HUES64 (cell line): ENCODE data around the gene OPTC.

ENCODE experiments used
- H3K27ac ChIP-seq: 2 replicates; pipeline ENCODE4 v1.7.0; 2013; ENCODE audit warnings: low read depth, low read length, inconsistent platforms
- H3K27me3 ChIP-seq: 2 replicates; pipeline ENCODE4 v1.6.1; 2013; ENCODE audit warnings: mild to moderate bottlenecking, low read length; ENCODE audit not compliant: insufficient read depth
- H3K36me3 ChIP-seq: 2 replicates; pipeline ENCODE4 v1.6.1; 2013; ENCODE audit warnings: mild to moderate bottlenecking, low read length; ENCODE audit not compliant: insufficient read depth
- H3K4me1 ChIP-seq: 2 replicates; pipeline ENCODE4 v1.6.1; 2013; ENCODE audit warnings: mild to moderate bottlenecking, low read length, moderate library complexity; ENCODE audit not compliant: insufficient read depth
- H3K4me3 ChIP-seq: 2 replicates; pipeline ENCODE4 v1.5.1; 2013; ENCODE audit warnings: mild to moderate bottlenecking, low read length, moderate library complexity
- H3K9ac ChIP-seq: 2 replicates; pipeline ENCODE4 v1.6.1; 2013; ENCODE audit warnings: mild to moderate bottlenecking, low read depth, low read length
- H3K9me3 ChIP-seq: 2 replicates; pipeline ENCODE4 v1.6.1; 2013; ENCODE audit warnings: low read depth, low read length; ENCODE audit not compliant: insufficient read depth
- WGBS: fragments of 150-250, 120-280 bp; methylation state at CpG from one replicate; pipeline ENCODE4 v1.1.7; 2013; ENCODE audit warnings: missing lambda C conversion rate; 5-methylcytosine and 5-hydroxymethylcytosine counted together

OPTC gene

GRCh38 chr1:203506858-203507626 lies 13.1 kb downstream of the OPTC start:
- Histone ChIP-seq H3K4me3 (no peak overlapping the region), H3K4me1 (peaks cover 26% of the 10 kb centered on the region), H3K9me3 (no peaks in the 10 kb centered on the region), H3K27ac (no peak overlapping the region), H3K36me3 (no peaks in the 10 kb centered on the region), H3K27me3 (no peaks in the 10 kb centered on the region), H3K9ac (no peak overlapping the region)
- WGBS, result 70% methylated on average over 6 of the region's 6 CpGs

- H3K27ac ChIP-seq, result no peak overlapping the region
- no peak overlapping the region for H3K9ac ChIP-seq
- H3K4me3 ChIP-seq, result no peak overlapping the region
- H3K9me3 ChIP-seq, result no peaks in the 10 kb centered on the region
- WGBS, result 33% methylated on average over 1 of the region's 1 CpG
- peaks cover 5% of the 10 kb centered on the region; the same call in 1 of the 2 replicates for H3K27me3 ChIP-seq
- H3K4me1 ChIP-seq, result peaks cover 34% of the 10 kb centered on the region
- no peaks in the 10 kb centered on the region for H3K36me3 ChIP-seq
Observed at GRCh38 chr1:203507759-203508158, 13.8 kb downstream of the OPTC start.

DNA sequence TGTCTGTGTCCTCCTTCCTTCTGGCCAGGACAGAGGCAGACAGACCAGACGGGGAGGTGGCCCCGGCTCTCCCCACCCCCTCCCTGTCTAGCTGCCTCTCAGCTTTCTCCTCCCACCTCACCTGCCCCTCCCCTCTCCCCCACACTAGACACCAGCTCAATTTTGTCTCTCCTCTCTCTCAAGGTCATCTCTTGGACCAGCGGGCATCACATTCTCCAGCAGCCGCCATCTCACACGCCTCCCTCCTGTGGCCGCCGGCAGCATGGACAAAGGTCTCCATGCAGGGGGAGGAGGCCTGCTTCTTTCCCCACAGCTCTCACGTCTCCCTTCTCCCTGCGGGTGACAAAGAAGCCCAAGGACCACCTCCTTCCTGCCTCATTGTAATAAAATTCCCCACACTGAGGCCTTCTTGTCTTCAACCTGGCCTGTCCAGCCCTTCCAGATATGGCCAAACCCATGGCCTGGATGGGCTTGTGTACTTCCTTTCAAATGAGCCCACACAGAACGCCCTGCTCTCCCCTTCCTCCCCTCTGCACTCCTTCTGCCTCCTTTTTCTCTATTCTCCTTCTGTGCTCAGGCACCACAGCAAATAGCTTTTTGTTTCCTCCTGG lies 14.6 kb downstream of the OPTC start:
- H3K9ac ChIP-seq, result no peak overlapping the region
- no peaks in the 10 kb centered on the region for H3K36me3 ChIP-seq
- peaks cover 42% of the 10 kb centered on the region for H3K4me1 ChIP-seq
- no peak overlapping the region for H3K4me3 ChIP-seq
- H3K27me3 ChIP-seq, result peaks cover 13% of the 10 kb centered on the region; the same call in 1 of the 2 replicates
- H3K27ac ChIP-seq, result no peak overlapping the region
- WGBS, result 33% methylated on average over 10 of the region's 10 CpGs
- H3K9me3 ChIP-seq, result no peaks in the 10 kb centered on the region

DNA sequence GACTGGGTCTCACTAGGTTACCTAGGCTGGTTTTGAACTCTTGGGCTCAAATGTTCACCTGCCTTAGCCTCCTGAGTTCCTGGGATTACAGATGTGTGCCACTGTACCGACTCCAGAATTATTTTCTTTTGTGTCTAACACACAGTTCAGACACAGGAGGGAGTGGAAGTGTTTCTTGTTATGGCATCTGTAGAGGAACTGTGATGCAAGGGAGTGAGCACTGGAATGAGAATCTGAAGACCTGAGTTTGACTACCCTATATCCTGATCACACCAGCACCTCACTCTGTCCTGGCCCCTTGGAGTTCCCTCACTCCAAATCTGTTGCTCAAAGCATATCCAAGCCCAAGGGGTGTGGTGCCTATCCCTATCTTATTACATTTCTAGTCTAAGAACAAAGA lies 15.2 kb downstream of the OPTC start:
- Histone ChIP-seq H3K4me3 (no peak overlapping the region), H3K27ac (no peak overlapping the region), H3K9ac (no peak overlapping the region), H3K4me1 (peaks cover 47% of the 10 kb centered on the region), H3K36me3 (no peaks in the 10 kb centered on the region), H3K9me3 (no peaks in the 10 kb centered on the region), H3K27me3 (peaks cover 17% of the 10 kb centered on the region; the same call in 1 of the 2 replicates)
- WGBS, result 94% methylated on average over 1 of the region's 1 CpG

DNA sequence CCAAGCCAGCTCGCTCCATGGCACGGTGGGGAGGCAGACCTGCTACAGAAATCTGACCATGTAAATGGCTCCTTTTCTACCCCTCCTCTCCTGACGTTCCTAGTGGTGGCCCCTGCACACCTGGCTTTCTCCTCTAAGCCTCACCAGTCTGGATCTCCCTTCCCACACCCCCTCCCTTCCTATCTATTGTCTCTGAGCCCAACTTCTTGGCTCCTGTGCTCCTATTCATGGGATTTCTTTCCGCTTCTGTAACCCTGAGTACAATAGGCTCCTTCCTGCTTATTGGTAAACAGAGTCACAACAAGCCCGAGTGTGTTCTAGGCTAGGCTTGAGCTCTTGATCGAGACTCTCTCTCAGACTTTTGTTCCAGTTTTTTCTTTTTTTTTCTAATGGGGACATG lies 17.6 kb downstream of the OPTC start:
- Histone ChIP-seq H3K36me3 (no peaks in the 10 kb centered on the region), H3K27ac (no peak overlapping the region), H3K27me3 (peaks cover 36% of the 10 kb centered on the region), H3K9me3 (no peaks in the 10 kb centered on the region), H3K4me3 (no peak overlapping the region), H3K4me1 (peaks cover 58% of the 10 kb centered on the region), H3K9ac (no peak overlapping the region)
- WGBS, result 84% methylated on average over 6 of the region's 6 CpGs

DNA sequence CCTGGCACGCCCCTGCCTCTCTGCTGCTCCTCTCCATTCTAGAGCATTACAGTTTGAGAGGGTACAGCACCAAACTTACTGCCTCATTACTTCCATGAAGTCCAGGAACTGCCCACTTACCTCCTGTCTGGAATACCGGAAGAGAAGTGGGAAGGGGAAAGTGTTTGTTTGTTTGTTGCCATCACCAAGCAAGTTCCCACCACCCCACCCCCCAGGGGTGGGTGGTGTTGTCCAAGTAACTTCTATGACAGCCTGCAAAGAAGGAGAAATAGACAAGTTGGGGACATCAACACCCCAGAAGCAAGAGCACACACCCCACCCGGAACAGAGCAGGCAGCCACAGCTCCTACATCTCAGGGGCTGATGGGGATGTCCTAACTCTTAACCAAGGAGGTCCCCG lies 18.0 kb downstream of the OPTC start:
- no peaks in the 10 kb centered on the region for H3K36me3 ChIP-seq
- no peaks in the 10 kb centered on the region for H3K9me3 ChIP-seq
- peaks cover 57% of the 10 kb centered on the region for H3K4me1 ChIP-seq
- 90% methylated on average over 3 of the region's 4 CpGs for WGBS
- H3K4me3 ChIP-seq, result no peak overlapping the region
- H3K27ac ChIP-seq, result no peak overlapping the region
- no peak overlapping the region for H3K9ac ChIP-seq
- peaks cover 40% of the 10 kb centered on the region for H3K27me3 ChIP-seq

DNA sequence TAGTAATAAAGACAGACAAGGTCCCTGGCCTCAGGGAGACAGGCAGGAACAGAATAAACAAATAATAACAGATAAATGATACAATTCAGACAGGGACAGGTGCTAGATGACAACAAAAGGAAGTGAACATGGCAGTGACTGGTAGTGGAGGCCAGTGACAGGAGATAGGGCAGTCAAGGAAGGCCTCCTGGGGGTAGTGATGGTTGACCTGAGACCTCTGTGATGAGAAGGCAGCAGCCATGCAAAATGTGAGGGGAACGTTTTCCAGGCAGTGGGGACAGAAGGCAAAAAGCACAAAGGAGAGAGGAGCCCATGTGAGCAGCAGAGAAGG lies 18.5 kb downstream of the OPTC start:
- H3K9me3 ChIP-seq, result no peaks in the 10 kb centered on the region
- no peak overlapping the region; the same call in 1 of the 2 replicates for H3K9ac ChIP-seq
- no peak overlapping the region for H3K4me3 ChIP-seq
- no peaks in the 10 kb centered on the region for H3K36me3 ChIP-seq
- H3K4me1 ChIP-seq, result peaks cover 57% of the 10 kb centered on the region
- no peak overlapping the region for H3K27ac ChIP-seq
- WGBS, result 40% methylated on average over 1 of the region's 1 CpG
- peaks cover 46% of the 10 kb centered on the region for H3K27me3 ChIP-seq

GRCh38 chr1:203512848-203513584 lies 19.1 kb downstream of the OPTC start:
- Histone ChIP-seq H3K27me3 (peaks cover 51% of the 10 kb centered on the region), H3K4me3 (no peak overlapping the region), H3K9ac (peak overlapping the region; percentile 27; the same call in 1 of the 2 replicates), H3K36me3 (no peaks in the 10 kb centered on the region), H3K9me3 (no peaks in the 10 kb centered on the region), H3K27ac (no peak overlapping the region), H3K4me1 (peaks cover 53% of the 10 kb centered on the region)
- WGBS, result 53% methylated on average over 10 of the region's 10 CpGs

DNA sequence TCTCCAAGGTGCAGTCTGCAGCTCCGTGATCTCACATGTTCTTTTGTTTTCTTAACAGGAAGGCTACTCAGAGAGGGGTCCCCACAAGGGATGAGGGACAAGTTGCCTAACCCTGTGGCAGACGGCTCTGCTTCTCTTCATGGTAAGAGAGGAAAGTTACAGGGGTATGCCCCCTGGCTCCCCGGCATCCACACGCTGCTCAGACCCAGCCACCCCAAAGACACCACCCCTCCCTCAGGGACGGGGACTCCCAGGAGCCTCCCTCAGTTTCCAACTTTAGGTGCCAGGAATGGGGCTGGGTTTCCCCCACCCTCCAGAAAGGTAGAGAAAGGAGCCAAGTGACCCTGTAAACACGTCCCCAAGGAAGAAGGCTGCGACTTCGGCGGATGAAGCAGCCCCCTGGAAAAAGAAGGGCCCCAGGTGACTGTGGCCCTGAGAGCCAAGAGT lies 19.7 kb downstream of the OPTC start:
- peaks cover 49% of the 10 kb centered on the region for H3K4me1 ChIP-seq
- peaks cover 57% of the 10 kb centered on the region for H3K27me3 ChIP-seq
- 31% methylated on average over 9 of the region's 9 CpGs for WGBS
- no peaks in the 10 kb centered on the region for H3K36me3 ChIP-seq
- no peak overlapping the region; the same call in 1 of the 2 replicates for H3K27ac ChIP-seq
- H3K9ac ChIP-seq, result peak overlapping the region; percentile 27; the same call in 1 of the 2 replicates
- no peaks in the 10 kb centered on the region for H3K9me3 ChIP-seq
- H3K4me3 ChIP-seq, result peak overlapping the region; percentile 29; the same call in 1 of the 2 replicates

GRCh38 chr1:203516184-203516583 lies 22.2 kb downstream of the OPTC start:
- no peak overlapping the region for H3K27ac ChIP-seq
- H3K36me3 ChIP-seq, result no peaks in the 10 kb centered on the region
- H3K27me3 ChIP-seq, result peaks cover 79% of the 10 kb centered on the region
- H3K9ac ChIP-seq, result no peak overlapping the region
- H3K9me3 ChIP-seq, result no peaks in the 10 kb centered on the region
- H3K4me3 ChIP-seq, result no peak overlapping the region
- H3K4me1 ChIP-seq, result peaks cover 63% of the 10 kb centered on the region
- 92% methylated on average over 9 of the region's 9 CpGs for WGBS

DNA sequence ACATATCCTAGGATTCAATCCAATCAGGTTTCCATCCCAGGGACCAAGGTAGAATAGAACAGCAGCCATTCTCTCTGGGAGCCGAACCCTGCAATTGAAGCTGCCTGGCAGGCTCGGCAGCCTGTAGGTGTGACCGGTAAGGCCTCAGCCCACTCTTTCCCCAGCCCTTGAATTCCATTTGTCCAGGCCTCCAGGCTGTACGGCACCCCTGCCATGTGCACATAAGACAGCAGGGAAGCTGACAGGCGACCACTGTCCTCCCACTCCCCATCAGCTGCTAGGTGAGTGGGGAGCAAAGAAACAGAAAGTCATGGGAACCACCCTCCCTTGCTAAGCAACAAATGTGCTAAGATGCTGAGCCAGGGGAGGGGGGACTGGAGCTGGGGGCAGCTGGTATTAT lies 23.0 kb downstream of the OPTC start:
- H3K9me3 ChIP-seq, result no peaks in the 10 kb centered on the region
- WGBS, result 67% methylated on average over 5 of the region's 5 CpGs
- H3K4me3 ChIP-seq, result no peak overlapping the region
- H3K36me3 ChIP-seq, result no peaks in the 10 kb centered on the region
- peaks cover 86% of the 10 kb centered on the region for H3K27me3 ChIP-seq
- H3K27ac ChIP-seq, result no peak overlapping the region
- H3K4me1 ChIP-seq, result peaks cover 65% of the 10 kb centered on the region
- H3K9ac ChIP-seq, result no peak overlapping the region
